Fibroblast of peridontal ligament (primary cell): ENCODE data around the gene AMDHD1.

Experiments used
- DNase-seq: peaks from one replicate; pipeline ENCODE4 v3.0.0-alpha.2; 2010; ENCODE audit errors: extremely low read depth

Gene AMDHD1, protein sequence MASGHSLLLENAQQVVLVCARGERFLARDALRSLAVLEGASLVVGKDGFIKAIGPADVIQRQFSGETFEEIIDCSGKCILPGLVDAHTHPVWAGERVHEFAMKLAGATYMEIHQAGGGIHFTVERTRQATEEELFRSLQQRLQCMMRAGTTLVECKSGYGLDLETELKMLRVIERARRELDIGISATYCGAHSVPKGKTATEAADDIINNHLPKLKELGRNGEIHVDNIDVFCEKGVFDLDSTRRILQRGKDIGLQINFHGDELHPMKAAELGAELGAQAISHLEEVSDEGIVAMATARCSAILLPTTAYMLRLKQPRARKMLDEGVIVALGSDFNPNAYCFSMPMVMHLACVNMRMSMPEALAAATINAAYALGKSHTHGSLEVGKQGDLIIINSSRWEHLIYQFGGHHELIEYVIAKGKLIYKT

DNA sequence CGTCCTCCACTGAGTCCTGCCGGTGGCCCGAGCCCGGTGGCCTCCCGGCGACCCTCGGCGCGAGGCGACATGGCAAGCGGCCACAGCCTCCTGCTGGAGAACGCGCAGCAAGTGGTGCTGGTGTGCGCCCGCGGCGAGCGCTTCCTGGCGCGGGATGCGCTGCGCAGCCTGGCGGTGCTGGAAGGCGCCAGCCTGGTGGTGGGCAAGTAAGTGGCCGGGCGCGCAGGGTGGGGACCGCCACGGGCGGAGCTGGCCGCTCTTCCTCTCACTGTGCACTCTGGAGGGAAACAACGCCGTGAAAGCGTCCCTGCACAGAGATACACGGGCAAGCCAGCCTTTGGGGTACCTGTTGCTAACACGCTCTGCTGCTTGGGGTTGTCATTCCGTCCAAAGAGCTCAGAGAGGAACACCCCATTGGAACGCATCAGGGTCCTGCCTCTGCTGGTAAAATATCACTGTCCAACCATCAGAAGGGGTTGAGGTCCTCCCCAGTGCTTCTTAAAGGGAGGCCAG is at the start of gene AMDHD1:
AMDHD1 (plus strand) TSS at position 2 of the 513 bp plus-strand sequence; CDS start at position 70, 68 bp downstream.
- DNase-seq: peak; percentile 36

DNA sequence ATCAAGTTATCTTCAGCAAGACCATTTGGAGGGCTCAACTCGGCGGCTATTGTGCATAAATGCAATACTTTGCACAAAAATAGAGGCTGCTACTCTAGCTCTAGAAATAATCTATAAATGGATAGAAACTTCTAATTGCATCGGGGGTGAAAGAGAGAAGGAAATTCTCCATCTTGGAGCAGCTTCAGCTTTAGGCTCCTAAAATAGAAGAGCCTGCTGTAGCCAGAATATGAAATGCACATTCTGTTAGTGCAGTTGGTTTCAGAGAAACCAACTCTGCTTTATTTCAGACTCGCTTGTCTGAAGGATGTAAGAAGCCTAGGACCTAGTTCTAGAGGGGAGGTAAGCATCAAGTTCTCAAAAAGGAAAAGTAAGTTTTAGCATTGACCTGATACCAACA is 46.3 kb upstream of the AMDHD1 start:
- no peak for DNase-seq

DNA sequence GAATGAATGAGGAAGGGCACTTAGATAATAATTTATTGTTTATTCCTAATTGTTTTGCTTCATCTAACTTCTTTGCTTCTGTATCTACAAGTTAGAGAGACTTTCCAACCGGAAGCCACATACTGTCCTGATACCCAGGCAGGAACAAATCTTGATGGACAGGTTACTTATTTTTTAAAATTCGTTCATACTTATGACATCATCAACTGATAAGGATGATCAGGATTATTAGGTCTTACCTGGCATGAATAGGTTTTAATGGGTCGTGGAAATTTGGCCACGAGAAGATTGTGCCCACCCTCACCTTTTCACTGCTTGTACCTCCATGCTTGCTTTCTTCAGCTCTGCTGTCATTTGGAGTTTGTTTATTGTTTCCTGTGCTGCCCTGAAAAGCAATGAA is 45.0 kb upstream of the AMDHD1 start:
- DNase-seq: no peak

DNA sequence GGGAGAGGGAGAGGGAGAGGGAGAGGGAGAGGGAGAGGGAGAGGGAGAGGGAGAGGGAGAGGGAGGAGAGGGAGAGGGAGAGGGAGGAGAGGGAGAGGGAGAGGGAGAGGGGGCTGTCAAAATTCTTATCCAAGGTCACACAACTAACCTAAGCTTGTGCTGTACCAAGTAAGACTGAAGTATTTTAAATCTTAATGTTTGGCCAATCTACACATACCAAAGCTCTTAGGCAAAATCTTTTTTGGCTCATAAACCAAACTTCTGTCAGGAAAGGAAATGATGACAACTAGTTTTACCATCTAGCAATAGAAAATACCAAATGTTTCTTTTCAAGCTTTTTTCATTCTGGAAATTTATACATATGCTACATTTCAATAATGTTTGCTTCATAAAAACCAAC is 34.6 kb upstream of the AMDHD1 start:
- peak; percentile 73 for DNase-seq

DNA sequence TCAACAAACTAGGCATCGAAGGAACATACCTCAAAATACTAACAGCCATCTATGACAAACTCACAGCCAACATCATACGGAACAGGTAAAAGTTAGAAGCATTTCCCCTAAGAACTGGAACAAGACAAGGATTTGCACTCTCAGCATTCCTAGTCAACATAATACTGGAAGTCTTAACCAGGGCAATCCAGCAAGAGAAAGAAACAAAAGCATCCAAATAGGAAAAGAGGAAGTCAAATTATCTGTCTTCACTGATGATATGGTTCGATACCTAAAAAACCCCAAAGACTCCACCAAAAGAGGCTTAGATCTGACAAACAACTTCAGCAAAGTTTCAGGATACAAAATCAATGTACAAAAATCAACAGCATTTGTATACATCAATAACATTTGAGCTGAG is 33.3 kb upstream of the AMDHD1 start:
- DNase-seq: no peak

DNA sequence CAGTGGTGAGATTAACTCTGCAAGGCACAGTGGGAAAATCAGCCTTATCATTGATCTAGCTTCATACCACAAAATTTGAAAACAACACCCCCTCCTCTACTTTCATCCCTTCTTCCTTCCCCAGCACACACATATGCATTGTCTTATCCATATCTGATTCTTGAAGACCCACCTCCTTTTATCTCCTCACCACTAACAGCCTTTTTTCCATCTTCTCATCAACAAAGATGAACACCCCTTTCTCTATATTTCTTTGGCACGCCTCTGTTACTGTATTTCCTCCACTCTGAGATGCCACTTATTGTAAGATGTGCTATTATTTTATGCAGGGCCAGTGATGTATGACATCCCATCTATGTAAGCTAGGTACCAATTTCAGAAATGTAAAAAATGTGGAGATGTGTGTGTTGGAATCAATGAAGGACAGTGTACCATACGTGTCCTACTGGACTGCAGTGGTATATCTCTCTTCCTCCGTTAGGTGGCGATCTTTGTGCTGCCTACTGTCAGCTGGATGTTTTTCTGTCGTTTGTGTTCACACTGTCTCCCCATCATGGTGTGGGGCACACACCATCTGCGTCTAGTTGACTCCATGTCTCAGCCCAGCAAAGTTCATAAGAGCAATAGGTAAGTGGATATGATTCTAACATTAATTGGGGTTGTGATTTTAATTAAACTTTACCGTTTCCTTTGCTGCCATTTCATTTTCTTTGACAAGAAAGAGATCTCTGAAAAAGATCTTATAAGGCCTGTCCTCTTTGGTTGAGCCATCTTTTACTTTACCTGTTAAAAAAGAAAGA is 24.7 kb upstream of the AMDHD1 start:
- DNase-seq: peak; percentile 58

DNA sequence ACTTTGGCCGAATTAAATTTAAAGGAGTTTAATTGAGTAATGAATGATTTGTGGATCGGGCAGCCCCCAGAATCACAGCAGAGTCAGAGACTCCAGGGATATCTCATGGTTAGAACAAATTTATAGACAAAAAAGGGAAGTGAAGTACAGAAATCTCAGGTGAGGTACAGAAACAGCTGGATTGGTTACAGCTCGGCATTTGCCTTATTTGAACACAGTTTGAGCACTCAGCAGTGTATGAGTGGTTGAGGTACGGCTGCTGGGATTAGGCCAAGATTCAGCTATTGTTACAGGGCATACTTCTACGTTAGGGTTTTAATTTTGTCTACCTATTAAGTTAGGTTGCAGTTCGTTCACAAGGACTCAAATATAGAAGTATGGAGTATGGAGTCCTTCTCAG is 24.0 kb upstream of the AMDHD1 start:
- no peak for DNase-seq

DNA sequence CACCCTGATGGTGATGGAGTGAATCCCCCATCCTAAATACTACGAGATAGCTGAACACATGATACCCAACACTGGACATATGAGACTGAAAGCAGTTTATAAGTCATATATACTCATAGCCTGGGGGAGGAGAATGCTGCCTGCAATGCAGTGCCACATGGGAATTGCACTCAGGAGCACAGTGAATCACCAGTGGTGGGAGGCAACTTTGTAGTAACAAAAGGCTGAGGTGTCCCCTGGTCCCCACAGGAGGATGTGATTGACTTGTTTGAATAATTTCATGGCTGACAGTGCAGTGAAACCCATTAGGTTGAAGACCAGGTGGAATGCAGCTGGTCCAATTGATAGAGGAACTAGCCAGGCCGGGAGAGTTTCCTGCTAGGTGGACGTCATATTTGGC is 20.9 kb upstream of the AMDHD1 start:
- DNase-seq: peak; percentile 40

DNA sequence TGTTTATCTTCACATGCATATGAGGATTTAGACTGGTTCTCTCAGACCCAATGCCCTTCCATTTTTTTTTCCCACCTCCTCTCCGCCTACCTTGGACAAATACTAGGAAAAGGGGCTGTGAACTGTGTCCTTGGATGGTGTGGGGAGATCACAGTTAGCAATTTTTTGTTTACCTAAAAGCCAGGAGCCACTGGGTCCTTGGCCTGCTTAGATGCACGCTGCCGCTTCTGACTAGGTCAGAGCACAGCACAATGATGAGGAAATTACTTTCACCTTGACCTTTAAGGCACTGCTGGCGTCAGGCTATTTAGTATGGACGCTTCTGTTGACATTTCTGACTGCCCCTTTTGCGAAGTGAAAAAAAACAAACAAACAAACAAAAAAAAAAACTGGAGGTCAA is 2.6 kb upstream of the AMDHD1 start:
- no peak for DNase-seq

DNA sequence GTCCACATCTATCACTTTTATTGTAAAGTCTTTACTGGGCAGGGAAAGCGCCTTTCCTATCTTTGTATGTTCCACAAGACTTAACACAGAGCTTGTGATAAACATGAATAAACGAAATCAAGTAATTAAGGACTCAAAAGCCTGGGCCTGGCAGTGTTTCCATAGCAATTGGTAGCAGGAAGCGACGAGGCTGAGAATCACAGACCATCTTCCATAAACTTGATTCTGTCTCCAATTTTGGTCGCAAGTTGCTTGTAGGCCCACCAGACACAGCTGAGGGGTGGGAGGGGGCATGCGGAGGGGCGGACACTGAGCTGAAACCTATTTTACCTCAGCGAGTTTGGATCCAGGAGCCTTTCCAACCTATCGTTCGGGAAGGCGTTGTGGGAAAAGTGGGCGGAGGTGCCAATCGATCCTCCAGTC is 1.0 kb upstream of the AMDHD1 start:
- peak; percentile 11 for DNase-seq

DNA sequence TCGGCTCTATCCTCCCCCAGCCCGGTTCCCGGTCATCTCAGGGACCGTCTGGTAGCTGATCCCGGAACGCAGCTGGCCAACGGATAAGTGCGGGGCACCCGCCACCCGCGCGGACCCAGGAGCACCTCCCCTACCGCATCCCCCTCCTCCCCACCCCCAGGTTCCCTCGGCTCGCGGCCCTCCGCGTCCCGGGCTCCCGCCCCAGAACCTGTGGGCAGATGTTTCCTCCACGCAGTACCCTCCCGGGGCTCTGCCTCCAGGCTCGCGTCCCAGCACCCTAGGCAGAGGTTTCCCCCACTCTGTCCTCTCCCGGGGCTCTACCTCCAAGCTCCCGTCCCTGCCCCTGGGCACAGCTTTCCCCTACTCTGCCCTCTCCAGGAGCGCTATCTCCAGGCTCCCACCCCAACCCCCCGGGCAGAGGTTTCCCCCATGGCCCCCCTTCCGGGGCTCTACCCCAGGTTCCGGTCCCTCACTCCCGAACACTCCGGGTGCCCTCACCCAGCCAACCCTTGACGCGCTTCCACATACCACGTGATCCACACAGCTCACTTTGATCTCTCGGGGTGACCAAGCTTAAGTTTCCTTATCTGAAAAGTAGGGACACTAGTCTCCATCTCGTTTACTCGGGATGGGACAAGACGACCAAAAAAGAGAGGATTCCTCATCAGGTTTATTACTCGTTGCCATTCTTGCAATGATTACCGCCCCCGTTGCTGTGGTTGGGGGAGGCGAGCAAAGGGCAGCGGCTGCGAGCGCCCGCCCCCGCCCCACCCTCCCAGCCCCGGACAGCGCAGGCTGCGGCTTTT is 404 bp upstream of the AMDHD1 start, which contains the start of gene CCDC38:
CCDC38 (minus strand) TSS at position 91 of the 806 bp plus-strand sequence. CDS start 6,105 bp downstream, outside the sequence.
- peak; percentile 67 for DNase-seq

DNA sequence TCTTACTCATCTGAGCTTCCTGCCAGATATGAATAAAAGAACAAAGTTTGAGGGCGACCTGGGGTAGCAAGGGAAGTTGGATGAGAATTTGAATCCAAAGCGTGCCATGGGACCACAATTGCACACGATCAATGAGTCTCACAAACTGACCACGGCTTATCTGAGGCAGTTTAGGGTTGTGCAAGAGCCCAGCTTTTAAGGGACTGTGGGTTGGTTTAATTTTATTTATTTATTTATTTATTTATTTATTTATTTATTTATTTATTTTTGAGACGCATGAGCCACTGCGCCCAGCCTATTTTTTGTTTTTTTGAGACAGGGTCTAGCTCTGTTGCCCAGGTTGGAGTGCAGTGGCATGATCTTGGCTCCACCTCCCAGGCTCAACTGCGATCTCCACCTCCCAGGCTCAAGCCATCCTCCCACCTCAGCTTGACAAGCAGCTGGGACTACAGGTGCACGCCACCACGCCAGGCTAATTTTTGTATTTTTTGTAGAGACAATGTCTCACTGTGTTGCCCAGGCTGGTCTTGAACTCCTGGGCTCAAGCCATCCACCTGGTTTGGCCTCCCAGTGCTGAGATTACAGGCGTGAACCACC is 1.1 kb downstream of the AMDHD1 start:
- no peak for DNase-seq

DNA sequence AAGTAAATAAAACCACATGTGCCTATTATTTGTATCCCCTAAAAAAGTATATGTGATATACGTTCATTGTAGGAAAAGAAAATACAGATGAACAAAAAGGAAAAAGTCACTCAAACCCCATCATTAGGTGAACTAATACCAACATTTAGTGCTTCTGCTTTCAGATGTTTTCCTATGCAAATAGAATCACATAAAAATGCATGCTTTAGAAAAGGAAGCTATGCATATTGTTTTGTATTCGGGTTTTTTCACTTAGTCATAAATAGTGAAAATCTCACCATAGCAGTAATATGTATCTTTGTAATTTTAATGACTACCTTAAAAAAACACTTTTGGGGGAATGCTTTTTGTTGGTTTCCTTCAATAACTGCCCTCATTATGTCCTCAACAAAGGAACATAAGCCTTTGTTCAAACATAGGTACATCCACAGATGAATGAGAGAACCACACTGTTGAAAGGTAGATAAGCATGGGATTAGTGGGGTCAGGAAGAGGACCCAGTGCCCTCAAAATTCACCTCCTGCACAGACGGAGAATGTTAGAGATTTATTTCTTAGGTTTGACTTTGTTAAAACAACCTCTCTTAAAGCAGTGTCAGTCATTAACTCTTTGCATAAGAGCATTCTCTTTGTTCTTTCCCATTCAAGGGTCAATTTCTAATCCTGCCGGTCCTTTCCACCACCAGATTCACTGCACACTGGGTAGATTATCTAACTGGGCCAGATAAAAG is 6.5 kb downstream of the AMDHD1 start:
- no peak for DNase-seq

DNA sequence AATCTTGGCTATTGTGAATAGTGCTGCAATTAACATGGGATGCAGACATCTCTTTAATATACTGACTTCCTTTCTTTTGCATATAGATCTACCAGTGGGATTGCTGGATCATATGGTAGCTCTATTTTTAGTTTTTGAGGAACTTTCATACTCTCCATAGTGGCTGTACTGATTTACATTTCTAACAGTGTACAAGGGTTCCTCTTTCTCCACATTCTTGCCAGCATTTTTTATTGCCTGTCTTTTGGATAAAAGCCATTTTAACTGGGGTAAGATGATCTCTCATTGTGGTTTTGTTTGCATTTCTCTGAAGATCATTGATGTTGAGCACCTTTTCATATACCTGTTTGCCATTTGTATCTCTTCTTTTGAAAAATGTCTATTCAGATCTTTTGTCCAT is 8.4 kb downstream of the AMDHD1 start:
- DNase-seq: no peak

DNA sequence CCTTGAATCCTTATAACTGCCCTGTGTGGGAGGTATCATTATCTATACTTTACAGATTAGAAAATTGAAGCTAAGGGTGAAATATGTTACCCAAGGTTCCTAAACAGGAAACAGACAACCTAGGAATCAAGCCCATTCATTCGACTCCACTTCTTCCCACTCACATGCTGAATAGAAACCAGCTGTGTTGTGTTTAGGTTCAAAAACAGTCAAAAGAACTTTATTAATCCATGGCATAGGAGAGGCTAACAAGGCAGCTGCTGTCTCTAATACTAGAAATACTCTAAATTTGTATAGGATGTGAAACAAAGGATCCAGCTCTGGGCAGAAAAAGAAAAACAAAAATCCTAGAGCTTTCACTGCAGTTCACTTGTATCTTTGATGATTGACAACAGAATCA is 9.9 kb downstream of the AMDHD1 start:
- peak; percentile 4 for DNase-seq

DNA sequence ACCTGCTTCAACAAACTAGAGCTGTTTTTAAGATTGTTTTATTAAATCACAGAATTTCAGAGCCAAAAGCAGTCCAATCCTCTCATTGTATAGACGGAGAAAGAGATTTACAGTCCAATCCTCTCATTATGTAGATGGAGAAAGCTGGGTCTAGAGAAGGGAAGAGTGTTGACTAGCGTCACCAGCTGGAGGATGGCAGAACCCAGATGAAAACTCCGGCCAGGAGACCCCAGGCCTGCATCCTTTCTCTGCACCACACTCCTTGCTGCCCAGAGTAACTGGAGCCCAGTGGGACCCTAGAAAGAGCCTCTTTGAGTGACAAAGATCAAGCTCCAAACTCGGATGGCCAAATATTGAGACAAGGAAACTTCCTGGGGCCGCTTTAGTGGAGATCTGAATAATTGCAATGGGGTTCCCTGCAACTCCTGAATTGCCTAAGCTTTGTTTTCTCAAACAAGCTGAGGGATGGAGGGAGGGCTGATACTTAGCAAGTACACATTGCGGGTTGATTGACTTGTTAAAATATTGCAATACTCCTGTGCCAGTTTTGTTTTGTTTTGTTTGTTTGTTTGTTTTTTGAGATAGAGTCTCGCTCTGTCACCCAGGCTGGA is 12.5 kb downstream of the AMDHD1 start:
- DNase-seq: no peak

DNA sequence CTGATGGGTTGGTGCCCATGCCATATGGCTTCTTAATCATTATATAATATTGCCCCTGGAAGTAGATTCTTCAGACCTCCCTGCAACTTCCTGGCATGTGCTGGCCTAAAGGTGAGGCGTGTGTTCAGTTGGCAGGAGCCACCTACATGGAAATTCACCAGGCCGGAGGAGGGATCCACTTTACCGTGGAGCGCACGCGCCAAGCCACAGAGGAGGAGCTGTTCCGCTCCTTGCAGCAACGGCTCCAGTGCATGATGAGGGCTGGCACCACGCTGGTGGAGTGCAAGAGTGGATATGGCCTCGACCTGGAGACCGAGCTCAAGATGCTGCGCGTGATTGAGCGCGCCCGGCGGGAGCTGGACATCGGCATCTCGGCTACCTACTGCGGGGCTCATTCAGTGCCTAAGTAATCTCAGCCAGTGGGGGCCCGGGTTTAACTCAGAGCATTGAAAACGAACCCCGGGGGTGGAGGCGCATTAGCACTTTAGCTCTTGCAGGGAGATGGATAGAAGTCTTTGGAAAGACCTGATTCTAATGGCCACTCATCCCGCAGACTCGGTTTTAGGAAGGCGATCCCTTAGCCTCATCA is 13.5 kb downstream of the AMDHD1 start:
- DNase-seq: no peak

DNA sequence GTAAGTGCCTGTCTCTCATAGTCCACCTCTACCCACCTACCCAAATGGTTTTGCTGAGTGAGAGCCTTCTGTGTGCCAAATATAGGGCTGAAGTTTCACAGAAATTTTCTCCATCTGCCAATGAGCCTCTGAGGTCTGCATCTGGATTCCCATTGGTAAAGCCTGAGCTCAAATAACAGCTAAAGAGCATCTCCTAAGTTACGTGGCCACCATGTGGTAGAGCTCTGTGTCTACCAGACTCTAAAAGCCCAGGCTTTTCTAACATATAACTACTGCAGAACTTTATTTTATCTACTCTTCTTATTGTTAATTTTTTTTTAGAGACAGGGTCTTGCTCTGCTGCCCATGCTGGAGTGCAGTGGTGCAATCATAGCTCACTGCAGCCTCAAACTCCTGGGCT is 16.0 kb downstream of the AMDHD1 start:
- DNase-seq: peak; percentile 42

DNA sequence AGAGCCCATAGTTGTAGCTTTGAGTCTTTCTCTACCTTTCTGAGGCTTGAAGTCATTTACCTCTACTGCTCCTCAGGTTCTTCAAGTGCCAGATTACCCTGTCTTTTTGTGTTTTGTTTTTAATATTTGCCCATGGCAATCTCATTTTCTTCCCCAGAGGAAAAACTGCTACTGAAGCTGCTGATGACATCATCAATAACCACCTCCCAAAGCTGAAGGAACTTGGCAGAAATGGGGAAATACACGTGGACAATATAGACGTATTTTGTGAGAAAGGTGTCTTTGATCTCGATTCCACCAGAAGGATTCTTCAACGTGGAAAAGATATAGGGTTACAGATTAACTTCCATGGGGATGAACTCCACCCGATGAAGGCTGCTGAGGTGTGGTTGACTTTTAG is 17.1 kb downstream of the AMDHD1 start:
- DNase-seq: no peak

DNA sequence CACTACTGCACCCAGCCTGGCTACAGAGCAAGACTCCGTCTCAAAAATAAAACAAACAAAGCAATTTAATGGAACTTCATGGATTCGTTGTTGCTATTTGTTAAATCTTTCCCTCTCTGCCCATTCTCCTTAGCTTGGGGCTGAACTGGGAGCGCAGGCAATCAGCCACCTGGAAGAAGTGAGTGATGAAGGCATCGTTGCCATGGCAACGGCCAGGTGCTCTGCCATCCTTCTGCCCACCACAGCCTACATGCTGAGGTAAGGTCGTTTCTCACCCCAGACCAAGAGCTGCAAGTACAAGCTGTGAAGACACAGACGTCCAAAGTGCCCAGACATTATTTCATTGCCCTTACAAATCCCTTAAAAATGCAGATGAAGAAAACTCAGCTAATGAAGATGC is 19.1 kb downstream of the AMDHD1 start:
- DNase-seq: no peak
